OCI-LY1 (cell line): ENCODE measurements around the gene ASB4.

Experiments used
- H2AFZ ChIP-seq: fragments of 200-600 bp; sonication (generic), shearing (Covaris generic); 2 replicates; pipeline ENCODE4 v1.6.0; 2014; ENCODE audit warnings: antibody characterized with exemption, mild to moderate bottlenecking, low read length
- H3F3A ChIP-seq: fragments of 200-600 bp; sonication (generic), shearing (Covaris generic); 2 replicates; pipeline ENCODE4 v1.6.0; 2014; ENCODE audit warnings: mild to moderate bottlenecking, antibody characterized with exemption, low read length, moderate library complexity; ENCODE audit not compliant: insufficient read depth
- H3K27ac ChIP-seq: fragments of 200-600 bp; sonication (generic); 2 replicates; pipeline ENCODE4 v1.5.1; 2014; ENCODE audit warnings: low read length, mixed run types, mild to moderate bottlenecking, low read depth; ENCODE audit not compliant: poor library complexity, severe bottlenecking
- H3K27me3 ChIP-seq: fragments of 200-600 bp; sonication (generic); 2 replicates; pipeline ENCODE4 v1.6.0; 2014; ENCODE audit warnings: antibody characterized with exemption, mild to moderate bottlenecking, low read length, moderate library complexity; ENCODE audit not compliant: insufficient read depth
- H3K36me3 ChIP-seq: fragments of 200-600 bp; sonication (generic); 2 replicates; pipeline ENCODE4 v1.6.1; 2014; ENCODE audit warnings: mild to moderate bottlenecking, antibody characterized with exemption, low read length, moderate library complexity, mixed read lengths; ENCODE audit not compliant: insufficient read depth
- H3K4me1 ChIP-seq: fragments of 200-600 bp; sonication (generic); 2 replicates; pipeline ENCODE4 v1.5.1; 2014; ENCODE audit warnings: mild to moderate bottlenecking, low read length, moderate library complexity; ENCODE audit not compliant: insufficient read depth, severe bottlenecking
- H3K4me2 ChIP-seq: fragments of 200-600 bp; sonication (generic), shearing (Covaris generic); 2 replicates; pipeline ENCODE4 v1.6.1; 2014; ENCODE audit warnings: low read length
- H3K4me3 ChIP-seq: fragments of 200-600 bp; sonication (generic); 2 replicates; pipeline ENCODE4 v1.5.1; 2014; ENCODE audit warnings: low read length, low read depth, mild to moderate bottlenecking, mixed read lengths; ENCODE audit not compliant: poor library complexity, severe bottlenecking
- H3K79me2 ChIP-seq: fragments of 200-600 bp; shearing (Covaris generic); 2 replicates; pipeline ENCODE4 v1.6.1; 2016; ENCODE audit warnings: mixed run types, low read length, mixed read lengths; ENCODE audit not compliant: insufficient read depth
- H3K9ac ChIP-seq: fragments of 200-600 bp; sonication (generic), shearing (Covaris generic); 2 replicates; pipeline ENCODE4 v1.6.1; 2014; ENCODE audit warnings: mild to moderate bottlenecking, low read length, mixed read lengths
- H3K9me2 ChIP-seq: fragments of 200-600 bp; sonication (generic), shearing (Covaris generic); 2 replicates; pipeline ENCODE4 v1.6.1; 2014; ENCODE audit warnings: low read depth, mild to moderate bottlenecking, low read length, mixed read lengths
- H3K9me3 ChIP-seq: fragments of 200-600 bp; shearing (Covaris generic); 2 replicates; pipeline ENCODE4 v1.6.1; 2014; ENCODE audit warnings: low read length, mixed read lengths
- H4K20me1 ChIP-seq: fragments of 200-600 bp; sonication (generic), shearing (Covaris generic); 2 replicates; pipeline ENCODE4 v1.6.0; 2016; ENCODE audit warnings: mild to moderate bottlenecking, low read length; ENCODE audit not compliant: insufficient read depth
- EZH2 ChIP-seq: fragments of 200-600 bp; sonication (generic), shearing (Covaris generic); IDR thresholded peaks from 2 replicates; pipeline ENCODE4 v1.8.0; 2017; ENCODE audit warnings: borderline replicate concordance, mixed run types, mild to moderate bottlenecking, antibody characterized with exemption, low read length, moderate library complexity, mixed read lengths
- TF ChIP-seq, protein P1 (sequence below): fragments of 200-600 bp; sonication (generic), shearing (Covaris generic); IDR thresholded peaks from 2 replicates; pipeline ENCODE4 v1.5.1; 2017; ENCODE audit warnings: mild to moderate bottlenecking, antibody characterized with exemption, low read length, moderate library complexity, mixed read lengths

ASB4 gene

DNA sequence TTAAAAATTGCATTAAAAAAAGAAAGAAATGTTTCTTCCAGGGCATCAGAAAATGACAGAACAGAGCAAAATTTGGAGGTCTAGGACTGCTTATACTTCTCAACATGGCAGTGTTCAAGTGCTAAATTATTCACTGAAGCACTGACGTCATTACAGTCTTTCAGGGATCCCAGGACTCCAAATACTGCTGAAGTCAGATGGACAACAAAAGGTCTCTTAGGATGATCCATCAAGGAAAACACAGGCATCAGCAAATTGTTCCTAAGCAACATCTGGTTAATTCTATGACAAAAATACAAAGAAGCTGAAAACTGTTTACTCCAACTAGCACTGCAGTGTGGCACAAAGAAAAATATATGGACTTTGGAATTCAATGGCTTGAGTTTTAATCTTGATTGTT, 58.4 kb downstream of the ASB4 start:
- Histone ChIP-seq H3K27me3 (no peaks in the 10 kb centered on the region), H3F3A (no peaks in the 10 kb centered on the region), H3K4me1 (no peaks in the 10 kb centered on the region), H3K79me2 (no peaks in the 10 kb centered on the region), H3K4me2 (no peak overlapping the region), H4K20me1 (no peaks in the 10 kb centered on the region), H3K9me3 (no peaks in the 10 kb centered on the region), H3K9ac (no peak overlapping the region), H3K4me3 (no peak overlapping the region), H2AFZ (no peak overlapping the region), H3K9me2 (no peaks in the 10 kb centered on the region), H3K36me3 (no peaks in the 10 kb centered on the region), H3K27ac (no peak overlapping the region)
- TF ChIP-seq, protein P1, sequence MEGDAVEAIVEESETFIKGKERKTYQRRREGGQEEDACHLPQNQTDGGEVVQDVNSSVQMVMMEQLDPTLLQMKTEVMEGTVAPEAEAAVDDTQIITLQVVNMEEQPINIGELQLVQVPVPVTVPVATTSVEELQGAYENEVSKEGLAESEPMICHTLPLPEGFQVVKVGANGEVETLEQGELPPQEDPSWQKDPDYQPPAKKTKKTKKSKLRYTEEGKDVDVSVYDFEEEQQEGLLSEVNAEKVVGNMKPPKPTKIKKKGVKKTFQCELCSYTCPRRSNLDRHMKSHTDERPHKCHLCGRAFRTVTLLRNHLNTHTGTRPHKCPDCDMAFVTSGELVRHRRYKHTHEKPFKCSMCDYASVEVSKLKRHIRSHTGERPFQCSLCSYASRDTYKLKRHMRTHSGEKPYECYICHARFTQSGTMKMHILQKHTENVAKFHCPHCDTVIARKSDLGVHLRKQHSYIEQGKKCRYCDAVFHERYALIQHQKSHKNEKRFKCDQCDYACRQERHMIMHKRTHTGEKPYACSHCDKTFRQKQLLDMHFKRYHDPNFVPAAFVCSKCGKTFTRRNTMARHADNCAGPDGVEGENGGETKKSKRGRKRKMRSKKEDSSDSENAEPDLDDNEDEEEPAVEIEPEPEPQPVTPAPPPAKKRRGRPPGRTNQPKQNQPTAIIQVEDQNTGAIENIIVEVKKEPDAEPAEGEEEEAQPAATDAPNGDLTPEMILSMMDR: no peak
- no peak for TF ChIP-seq EZH2

DNA sequence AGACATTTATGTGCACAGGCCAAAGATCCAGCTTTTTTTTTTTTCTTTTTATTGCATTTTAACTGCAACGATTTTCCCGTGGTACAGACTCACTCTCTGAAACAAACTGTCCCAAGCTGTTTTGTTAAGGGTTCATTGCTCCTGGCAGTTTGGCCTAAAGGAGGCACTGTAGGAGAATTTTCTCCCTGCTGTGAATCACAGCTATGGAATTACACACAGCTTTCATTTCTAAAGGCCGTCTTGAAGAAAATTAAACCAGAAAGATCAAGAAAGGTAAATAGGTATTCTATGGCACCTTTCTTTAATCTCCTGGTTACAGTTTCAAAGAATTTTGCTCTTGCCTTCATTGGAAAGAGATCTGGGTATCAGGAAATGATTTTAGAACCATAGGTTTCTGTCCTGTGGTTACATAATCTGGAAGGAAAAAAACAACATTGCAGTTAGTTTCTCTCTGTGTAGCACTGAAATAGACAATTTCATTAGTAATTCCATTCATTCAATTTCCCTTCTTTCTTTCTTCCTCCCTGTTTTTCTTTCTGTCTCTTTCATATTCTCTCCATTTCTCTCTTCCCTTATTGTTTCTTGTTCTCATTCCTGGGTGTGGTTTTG, 59.4 kb downstream of the ASB4 start:
- Histone ChIP-seq H3K4me2 (no peak overlapping the region), H3K4me3 (no peak overlapping the region), H2AFZ (no peak overlapping the region)

DNA sequence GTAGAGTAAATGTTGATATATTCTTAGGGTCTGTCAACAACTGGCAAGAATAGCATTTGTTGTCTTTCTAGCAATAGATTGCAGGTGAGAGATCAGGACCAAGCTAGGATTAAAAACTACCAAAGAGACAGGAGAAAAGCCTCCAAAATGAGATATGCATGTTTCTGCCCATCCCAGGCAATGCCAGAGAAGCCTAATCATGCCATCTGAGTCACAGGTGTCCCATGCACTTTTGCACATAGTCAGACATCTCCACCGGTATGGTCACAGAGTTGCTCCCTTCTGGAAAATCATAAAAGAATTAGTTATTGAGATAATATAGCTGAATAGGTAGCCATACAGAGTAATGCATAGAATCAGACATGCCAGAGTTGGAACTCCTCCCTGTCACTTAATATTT, 59.9 kb downstream of the ASB4 start:
- H3K9me2 ChIP-seq: no peaks in the 10 kb centered on the region
- H3F3A ChIP-seq: no peaks in the 10 kb centered on the region
- TF ChIP-seq, protein P1: no peak
- no peak for TF ChIP-seq EZH2
- no peak overlapping the region for H3K27ac ChIP-seq
- no peaks in the 10 kb centered on the region for H3K27me3 ChIP-seq
- no peak overlapping the region for H3K4me2 ChIP-seq
- no peaks in the 10 kb centered on the region for H3K4me1 ChIP-seq
- no peak overlapping the region for H3K4me3 ChIP-seq
- no peaks in the 10 kb centered on the region for H4K20me1 ChIP-seq
- no peaks in the 10 kb centered on the region for H3K79me2 ChIP-seq
- H3K9me3 ChIP-seq: no peaks in the 10 kb centered on the region
- no peak overlapping the region for H3K9ac ChIP-seq
- H2AFZ ChIP-seq: no peak overlapping the region
- no peaks in the 10 kb centered on the region for H3K36me3 ChIP-seq

More for the DNA sequence above, 59.4 kb downstream of the ASB4 start:
- H3K9ac ChIP-seq: no peak overlapping the region
- H3K9me3 ChIP-seq: no peaks in the 10 kb centered on the region
- no peaks in the 10 kb centered on the region for H3F3A ChIP-seq
- H3K27ac ChIP-seq: no peak overlapping the region
- no peaks in the 10 kb centered on the region for H3K79me2 ChIP-seq
- H3K27me3 ChIP-seq: no peaks in the 10 kb centered on the region
- no peaks in the 10 kb centered on the region for H3K4me1 ChIP-seq
- no peaks in the 10 kb centered on the region for H3K9me2 ChIP-seq
- H4K20me1 ChIP-seq: no peaks in the 10 kb centered on the region
- no peaks in the 10 kb centered on the region for H3K36me3 ChIP-seq
- TF ChIP-seq EZH2: no peak
- TF ChIP-seq, protein P1: peak; percentile 40; the same call in 1 of the 2 replicates
